NCI-H524 (cell line): ENCODE data around the gene ASCC2.

Source experiments
- DNase-seq, 2 experiments: peaks; one replicate each; lab custom pipeline; 2025; lab: John Stamatoyannopoulos, UW

ASCC2 gene

DNA sequence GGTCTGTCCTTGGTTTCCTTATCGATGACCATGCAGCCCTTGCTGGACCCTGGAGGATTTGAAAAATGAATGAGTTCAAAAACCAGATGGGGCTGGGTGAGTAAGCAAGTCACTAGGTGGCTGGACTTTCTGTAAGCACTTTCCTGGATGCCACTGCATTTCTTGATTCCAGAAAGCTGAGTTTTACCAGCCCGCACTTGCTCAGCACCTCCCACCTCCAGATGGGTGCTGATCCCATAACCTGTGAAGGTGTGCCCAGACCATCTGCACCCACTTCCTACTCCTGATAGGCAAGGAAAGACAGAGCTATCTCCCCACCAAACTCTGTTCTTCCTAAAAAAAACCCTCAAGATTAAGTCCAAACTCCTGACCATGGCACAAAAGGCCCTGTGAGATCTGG, 21.1 kb downstream of the ASCC2 start:
- DNase-seq, result peak in 1 of 2 experiments; percentile 63

DNA sequence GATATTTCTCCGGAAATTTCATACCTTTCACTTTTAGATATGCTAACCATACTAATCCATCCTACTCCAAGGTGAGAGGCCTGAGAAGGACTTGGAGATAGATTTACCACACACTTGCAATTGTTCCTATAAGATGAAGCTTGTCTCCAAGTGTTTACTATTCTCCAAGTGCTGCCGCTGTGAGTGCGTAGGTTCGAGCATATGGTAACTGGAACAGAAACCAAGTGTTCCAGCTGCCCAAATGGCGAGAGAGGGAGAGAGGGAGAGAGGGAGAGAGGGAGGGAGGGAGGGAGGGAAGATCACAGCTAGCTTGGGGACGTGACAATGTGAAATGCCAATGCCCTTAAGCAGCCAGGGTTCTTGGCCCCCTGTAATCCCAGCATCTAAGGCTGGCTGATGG, 21.5 kb downstream of the ASCC2 start:
- DNase-seq, result peak; percentile 77 to 92

DNA sequence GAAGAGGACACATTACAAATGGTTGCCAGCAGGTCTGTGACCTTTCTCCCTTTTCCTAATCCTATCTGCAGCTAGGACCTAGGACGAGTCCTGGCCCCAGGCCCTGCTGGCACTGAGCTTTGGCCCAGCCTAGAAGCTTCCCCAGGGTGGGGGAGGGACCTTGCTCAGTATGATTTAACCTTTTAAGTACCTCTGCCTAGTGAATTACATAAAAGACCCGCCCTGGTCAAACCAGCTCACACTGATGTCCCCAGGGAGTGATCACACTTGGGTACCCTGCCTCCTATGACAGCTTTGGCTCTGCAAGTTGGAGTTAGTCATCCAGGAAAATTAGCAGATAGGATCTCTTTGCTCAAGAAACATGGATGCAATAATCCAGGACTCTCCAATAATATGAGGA, 21.9 kb downstream of the ASCC2 start:
- peak in 1 of 2 experiments; percentile 65 for DNase-seq

DNA sequence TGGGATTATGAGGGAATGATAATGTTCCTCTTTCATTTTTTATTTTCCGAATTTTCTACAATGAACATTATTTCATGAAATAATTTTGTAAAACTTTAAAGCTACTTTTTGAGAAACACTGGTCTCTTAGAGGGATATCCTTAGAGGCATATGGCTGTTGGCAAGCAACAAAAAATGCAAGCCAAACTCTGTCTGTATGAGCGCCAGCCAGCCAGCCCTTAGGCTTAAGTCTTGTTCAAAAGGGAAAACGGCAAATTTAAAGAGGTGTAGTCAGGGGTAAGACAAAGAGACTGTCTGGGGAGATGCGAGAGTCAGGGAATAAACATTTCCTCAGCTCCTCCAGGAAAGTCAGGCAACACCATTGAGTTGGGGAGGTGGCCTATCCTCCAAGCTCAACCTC, 22.5 kb downstream of the ASCC2 start:
- DNase-seq, result no peak

DNA sequence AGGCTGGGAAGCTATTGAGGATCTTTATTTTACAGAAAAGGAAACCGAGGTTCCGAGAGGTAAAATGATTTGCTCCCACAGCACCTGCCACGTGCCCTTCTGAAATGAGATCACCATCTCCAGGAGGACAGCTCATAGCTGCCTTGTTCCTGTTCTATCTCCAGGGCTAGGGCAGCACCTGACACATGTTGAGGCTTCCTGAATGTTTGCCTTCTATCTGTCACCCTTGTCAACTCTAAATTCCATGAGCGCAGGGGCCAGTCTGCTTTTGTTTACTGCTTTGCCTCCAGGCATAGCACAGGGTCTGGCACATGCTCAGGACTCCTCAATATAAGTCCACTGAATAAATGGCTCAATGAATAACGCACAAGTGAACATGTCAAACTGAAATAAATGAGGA, 24.1 kb downstream of the ASCC2 start:
- no peak for DNase-seq

DNA sequence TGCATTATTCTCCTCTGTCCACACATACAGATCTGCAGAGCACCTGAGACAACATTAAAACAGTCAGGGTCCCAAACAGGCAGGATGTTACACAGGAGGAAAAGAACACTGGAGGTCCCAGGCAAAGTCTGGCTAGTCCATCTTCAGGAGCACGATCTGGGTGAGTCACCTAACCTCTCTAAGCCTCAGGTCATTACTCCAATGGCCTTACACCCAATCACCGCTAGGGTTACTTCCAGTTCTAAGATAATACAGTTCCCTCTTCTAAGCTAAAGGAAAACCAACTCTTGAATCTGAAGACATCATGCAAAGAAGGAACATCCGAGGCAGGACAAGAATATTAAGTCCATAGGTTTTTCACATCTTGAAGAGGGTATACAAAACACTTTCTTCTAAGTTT, 24.5 kb downstream of the ASCC2 start:
- DNase-seq, result no peak

DNA sequence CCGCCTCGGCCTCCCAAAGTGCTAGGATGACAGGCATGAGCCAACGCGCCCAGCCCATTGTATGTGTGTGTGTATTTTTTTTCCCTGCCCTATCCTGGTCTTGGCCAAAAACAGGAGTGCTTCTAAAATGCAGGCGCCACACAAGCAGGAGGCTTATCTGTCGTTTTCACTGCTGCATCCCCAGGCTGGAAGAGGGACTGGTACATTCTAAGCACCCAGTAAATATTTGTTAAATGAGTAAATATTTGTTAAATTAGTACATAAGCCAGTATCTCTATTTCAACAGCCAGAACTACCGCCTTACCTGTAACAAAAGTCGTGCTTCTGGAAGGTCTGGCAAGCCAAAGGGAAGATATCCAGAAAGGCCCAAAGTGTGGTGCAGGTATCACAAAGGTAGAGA, 24.9 kb downstream of the ASCC2 start:
- DNase-seq, result no peak

DNA sequence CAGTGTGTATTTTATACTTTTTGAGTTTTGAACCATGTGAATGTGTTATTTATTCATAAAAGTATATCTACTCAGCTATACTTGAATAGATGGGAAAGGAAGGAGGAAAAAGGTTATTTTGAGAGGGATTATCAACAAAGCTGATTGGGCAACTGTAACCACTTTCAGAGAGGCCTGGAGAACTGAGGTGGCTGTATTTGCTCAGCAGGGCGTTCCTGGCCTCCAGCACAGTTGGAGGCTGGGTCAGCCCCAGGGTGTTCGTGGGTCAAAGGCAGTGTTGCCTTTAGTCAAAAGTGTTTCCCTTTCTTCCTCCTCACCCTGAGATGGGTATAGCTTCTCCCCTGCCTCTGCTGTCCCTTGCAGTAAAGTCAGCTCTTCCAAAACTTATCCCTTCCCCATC, 26.7 kb downstream of the ASCC2 start:
- no peak for DNase-seq

DNA sequence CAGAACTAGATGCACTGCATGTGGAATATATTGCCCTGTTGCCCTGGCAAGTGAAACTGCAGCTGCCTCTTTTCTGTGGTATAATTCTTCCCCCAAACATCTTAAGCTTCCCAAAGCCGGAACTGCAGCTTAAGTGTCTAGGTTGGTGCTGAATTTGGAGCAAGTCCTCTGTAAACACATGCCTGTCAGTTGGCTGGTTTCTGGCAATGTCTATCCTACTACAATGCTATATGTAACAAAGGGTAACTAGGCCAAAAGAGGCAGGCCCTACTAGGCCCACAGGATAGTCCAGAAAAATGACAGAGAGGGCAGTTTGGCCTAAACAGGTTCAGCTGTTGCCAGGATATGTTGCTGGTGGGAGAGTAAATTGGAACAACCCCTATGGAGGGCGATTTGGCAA, 27.9 kb downstream of the ASCC2 start:
- no peak for DNase-seq

DNA sequence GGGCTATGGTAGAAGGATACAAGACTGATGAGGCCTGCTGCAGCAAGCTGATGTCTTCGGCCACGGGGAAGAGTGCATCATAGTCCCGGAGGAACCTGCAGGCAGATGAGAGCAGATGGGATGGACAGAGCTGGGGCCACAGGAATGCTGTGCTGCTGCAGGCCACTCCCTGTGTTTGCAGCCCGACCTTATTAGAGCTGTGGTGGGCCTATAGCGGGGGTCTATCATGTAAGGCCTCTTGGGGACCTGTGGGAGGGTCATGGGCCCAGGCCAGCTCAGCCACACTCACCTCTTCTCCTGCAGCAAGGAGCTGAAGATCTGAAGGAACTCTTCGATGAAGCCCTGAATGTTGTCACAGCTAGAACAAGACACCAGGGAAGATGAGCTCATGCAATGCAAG, 31.9 kb downstream of the ASCC2 start:
- no peak for DNase-seq

DNA sequence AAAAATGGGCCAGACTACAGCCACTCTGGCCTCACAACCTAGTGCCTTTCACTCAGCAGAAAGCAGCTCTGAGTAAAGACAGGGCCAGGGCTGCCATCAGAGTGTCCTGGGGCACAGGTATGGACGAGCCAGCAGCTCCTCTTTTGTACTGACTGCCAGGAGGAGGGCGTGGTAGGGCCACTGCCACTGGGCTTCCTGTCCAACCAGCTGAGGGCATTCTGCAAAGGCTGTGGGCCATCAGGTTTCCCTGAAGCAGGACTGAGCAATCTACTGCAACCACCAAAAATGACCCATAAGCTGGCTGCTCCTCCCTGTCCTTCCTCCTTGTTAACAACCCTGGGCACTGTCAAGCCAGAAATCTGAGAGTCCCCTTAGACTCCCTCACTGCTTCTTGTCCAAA, 33.1 kb downstream of the ASCC2 start:
- no peak for DNase-seq

DNA sequence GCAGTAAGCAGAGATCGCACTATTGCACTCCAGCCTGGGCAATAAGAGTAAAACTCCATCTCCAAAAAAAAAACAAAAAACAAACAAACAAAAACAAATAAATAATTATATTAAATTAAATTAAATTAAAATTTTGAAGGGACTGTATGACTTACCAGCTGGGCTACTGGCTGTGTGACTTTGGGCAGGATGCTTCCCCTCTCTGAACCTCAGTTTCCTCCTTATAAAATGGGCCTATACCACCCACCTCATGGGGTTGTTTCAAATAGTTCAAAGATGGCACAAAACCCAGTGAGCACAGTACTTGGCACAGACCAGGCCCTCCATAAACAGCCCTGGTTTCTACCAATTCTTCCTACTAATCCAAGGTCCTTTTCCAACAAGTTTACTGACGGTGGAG, 34.9 kb downstream of the ASCC2 start:
- DNase-seq, result no peak

DNA sequence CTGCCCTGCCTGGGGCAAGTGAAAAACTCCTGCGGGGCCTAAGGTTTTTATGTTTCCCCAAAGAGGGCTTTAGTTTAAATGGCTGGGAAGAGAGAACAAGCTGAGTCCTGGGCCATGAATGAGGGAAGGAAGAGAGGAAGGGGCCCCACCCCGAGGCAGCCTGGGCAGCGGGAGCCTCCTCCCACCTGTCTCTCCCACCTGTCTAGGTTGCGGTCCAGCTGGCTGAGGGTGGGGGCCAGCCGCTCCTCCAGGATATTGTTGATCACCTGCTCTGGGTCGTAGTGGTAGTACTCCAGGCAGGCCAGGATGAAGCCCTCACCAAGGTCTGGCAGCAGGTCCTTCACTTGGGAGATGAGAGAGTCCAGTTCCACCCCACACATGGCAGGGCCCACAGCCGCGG, 36.3 kb downstream of the ASCC2 start:
- DNase-seq, result peak in 1 of 2 experiments; percentile 20

DNA sequence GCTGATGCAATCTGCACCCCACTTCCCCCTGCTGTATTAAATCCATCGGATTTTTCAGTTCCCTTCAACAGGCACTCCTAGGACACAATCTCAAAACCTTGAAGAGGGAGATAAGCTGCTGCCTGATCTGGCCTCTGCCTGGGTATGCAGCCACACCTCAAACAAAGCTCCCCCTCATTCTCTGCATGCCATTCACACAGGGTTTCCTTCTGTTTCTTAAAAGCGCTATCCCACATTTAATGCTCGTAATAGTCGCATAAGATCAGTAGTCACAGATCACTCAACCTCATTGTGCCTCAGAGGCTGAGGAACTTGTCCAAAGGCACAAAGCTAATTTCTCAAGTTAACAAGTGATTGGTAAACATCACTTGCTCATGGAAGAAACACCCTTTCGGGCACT, 36.9 kb downstream of the ASCC2 start:
- no peak for DNase-seq

DNA sequence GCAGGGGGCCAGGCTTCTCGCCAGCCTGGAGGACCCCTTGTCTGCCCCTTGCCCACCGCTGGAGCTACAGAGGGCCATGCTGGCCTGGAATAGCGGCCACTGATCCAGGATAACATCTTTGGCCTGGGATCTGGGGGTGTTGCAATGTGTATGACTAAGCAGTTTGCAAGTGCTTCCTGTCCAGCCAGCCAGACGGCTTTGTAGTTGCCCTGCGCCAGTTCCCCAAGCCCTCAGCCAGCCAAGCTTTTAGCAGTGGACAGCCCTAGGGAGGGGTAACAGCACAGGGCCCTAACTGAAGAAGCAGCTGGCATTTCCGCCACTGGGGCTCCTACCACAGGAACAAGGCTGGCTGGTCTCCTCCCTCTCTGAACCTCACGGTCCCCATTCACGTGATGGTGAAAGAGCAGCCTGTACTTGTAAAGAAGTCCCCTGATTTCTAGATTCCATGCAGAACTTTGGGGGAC, 38.8 kb downstream of the ASCC2 start:
- no peak for DNase-seq

DNA sequence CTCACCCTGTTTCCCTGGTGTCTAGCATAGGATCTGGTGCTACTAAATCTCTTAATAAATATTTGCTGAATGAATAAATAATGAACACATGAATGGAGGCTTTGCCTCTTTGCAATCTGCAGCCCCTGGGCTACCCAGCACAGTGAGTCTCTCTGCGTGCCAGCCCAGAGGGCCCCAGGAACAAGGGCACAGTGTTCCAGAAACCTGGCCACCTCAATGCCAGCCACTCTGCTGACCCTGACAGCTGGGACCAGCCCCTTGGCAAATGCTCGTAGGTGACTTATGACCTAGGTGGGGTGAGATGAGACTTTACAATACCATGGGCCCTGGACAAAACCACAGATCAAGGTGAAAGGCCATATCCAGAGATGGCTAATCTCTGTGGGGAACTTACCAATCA, 39.3 kb downstream of the ASCC2 start:
- DNase-seq, result no peak

DNA sequence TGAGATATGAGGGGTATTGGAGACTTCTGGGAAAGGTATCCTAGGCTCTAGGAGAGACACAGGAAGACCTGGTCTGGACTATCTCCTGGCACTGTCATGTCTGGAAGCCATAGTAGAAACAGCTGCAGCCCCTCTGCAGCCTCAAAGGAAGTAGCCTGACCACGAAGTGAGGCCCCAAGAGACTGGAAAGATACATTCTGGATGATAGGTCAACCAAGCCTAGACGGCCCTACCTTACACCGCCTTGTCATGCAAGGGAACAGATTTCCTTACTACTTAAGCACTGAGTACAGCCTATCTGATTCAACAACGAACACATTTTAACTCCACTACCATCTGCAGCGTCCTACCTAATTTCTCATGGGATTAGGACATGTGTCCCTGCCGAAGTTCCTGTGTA, 39.8 kb downstream of the ASCC2 start:
- no peak for DNase-seq

DNA sequence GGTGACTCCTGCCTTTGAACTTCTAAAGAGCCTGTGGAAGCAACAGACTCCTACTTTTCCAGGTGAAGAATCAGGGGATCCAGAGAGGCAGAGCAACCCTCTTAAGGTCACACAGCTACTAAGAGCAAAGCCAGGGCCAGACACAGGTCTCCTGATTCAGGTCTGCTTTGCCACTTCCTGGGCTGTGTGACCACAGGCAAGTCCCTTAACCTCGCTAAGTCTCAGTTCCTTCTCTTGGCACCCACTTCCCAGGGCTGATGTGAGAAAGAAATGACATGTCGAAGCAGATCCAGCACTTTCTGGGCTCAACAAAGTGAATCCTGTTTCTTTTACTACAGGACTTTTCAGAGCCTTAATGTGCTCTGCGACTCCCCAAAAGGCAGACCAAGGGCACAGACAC, 40.7 kb downstream of the ASCC2 start:
- DNase-seq, result no peak

DNA sequence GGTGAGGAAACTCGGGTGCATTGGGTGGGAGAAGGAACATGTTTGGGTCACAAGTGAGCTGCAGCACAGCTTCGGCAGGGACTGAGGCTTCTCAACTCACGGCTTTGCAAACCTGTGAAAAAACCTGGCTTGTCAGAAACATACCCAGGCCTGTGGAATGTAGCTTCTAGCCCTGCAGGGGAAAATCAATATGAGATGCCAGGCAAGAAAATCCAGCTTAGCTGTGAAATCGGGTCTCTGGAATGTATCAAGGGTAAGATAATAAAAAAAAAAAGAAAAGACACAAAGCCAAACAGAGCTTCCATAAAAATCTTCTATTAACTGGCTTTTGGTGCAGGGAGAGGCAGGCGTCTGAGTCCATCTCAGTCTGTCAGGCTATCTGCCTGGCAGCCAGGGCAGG, 42.4 kb downstream of the ASCC2 start:
- DNase-seq, result no peak

DNA sequence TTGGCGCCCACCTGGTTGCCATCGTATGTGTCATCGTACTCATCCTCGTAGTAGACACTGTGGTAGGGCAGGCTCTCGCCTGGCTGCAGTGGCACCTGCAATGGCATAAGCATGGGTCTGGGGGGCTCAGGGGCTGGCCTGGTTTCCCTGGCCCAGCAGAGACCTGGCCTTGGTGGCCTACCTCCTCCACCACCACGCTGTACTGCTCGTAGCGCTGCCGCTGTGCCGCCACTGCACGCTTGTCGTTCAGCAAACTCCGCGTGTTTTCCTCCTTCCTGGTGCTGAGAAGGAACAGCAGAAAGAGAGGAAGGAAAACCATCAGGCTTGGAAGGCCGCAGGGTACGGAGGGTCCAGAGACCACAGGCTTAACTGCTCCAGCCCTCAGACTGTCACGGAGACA, 44.7 kb downstream of the ASCC2 start:
- no peak for DNase-seq

DNA sequence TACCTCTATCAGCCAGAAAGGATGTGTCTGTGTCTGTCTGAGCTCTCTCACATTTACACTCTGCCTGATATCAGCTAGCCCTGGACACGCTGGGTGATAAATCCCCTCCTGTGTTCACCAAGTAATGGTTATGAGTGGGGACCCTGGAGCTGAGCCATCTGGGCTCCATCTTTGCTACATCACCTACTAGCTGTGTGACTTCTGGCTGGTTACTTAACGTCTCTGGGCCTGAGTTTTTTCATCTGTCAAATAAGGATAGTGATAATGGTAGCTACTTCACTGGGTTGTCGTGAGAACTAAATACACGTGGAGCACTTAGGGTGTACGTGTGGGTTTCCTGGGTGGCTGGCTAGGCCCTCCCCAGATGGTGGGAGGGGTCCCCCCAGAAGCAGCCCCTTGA, 48.0 kb downstream of the ASCC2 start:
- no peak for DNase-seq

DNA sequence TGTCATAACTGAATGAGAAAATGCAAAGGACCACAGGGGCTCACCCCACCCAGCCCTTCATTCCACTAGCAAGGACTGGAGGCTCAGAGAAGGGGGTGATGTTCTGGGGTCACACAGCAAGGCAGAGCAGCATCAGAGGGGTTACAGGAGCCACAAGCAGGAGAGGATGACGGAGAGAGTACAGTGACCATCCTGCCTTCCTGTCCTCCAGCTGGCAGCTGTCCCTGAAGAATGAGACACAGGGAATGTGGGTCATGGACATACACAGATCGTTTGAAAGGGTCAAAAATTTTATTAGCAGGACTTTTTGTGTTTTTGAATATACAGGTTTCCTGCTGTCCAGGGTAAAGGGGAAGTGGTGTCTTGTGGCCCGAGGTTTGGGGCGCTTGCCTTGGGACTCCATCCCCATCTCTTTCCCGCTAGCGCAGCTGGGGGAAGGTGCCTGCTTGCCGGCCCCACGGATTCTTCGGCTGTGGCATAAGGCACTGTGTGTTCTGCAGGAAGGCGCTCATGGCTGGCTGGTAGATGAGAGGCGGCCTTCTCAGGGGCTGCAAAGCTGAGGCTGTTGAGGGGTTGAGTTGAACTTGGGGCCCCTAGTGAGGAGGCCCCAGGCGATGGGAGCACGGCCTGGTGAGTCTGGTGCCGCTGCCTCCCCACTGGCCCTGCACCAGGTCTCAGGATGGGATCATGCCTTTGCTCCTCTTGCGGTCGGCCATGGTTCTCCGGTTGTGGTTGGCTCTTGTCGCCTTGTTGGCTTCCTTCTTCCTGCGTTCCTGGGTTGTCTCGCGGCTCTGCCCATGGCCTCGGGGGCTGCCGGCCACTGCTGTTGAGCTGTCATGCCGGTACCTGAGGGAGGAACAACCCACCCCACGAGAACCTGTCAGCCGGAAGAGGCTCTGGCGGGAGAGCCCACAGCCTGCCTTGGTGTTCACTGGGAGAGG, 49.5 kb downstream of the ASCC2 start:
- DNase-seq, result no peak

DNA sequence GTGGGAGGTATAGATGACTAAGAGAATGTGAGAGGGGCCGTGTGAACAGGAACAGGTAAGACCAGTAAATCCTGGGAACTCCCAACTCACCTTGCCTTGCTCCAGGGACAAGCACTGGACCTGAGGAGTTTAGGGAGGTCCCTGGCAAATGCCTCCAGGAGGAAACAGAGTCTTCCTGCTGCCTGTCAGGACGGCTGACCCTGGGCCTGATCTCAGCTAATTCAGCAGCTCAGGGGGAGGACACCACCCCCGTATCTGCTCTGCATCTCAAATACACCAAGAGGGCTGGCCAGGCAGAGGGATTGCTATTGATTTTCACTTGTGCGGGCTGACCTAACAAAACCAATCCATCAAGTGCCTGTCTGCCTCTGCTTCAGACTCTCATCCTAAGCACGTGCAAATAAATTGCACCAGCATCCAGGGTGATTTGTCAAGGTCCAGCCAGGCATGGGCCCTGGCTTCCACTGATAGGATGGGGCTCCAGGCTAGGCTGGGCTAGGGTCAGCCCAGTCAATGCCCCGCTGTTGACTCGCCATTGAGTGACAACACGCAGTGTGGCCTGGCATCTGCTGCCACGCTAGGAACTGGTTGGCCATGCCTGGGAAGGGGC, 50.6 kb downstream of the ASCC2 start:
- DNase-seq, result no peak

DNA sequence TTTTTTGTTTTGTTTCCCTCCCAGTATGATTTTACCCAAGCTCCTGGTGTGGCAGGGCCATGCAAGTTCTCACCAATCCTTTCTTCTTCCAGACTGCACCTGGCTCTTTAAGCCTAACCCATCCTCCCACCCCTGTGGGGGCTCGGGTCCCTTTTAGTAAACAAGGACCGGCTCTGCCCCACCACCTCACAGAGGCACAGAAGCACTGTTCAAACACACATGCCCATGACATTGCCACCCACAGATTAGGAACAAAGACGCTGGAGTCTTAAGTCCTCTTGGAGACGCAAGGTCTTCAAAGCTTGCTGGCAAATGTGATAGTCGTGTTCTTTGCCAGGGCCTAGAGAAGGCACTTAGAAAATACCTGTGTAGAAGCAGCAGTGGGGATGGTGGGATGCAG, 52.0 kb downstream of the ASCC2 start:
- no peak for DNase-seq
